Activated T-cell treated with anti-CD3 and anti-CD28 coated beads, Interleukin-2, amount 50 U/mL, for 24 hours (primary cell): Measurements from ENCODE around the gene MYRF.

ENCODE experiments used
- DNase-seq: peaks from one replicate; pipeline ENCODE4 v3.0.0-alpha.2; 2020
- H3K27ac Mint-ChIP-seq: 2 replicates; pipeline ENCODE4 v1.8.0; 2020; ENCODE audit warnings: mild to moderate bottlenecking, mixed read lengths
- H3K27me3 Mint-ChIP-seq: 2 replicates; pipeline ENCODE4 v1.8.0; 2020; ENCODE audit warnings: mixed read lengths
- H3K36me3 Mint-ChIP-seq: 2 replicates; pipeline ENCODE4 v1.8.0; 2020; ENCODE audit warnings: low read depth, mixed read lengths
- H3K4me1 Mint-ChIP-seq: 2 replicates; pipeline ENCODE4 v1.8.0; 2020; ENCODE audit warnings: low read depth, mixed read lengths
- H3K4me3 Mint-ChIP-seq: 2 replicates; pipeline ENCODE4 v1.8.0; 2020; ENCODE audit warnings: mild to moderate bottlenecking, moderate library complexity, mixed read lengths
- H3K9me3 Mint-ChIP-seq: 2 replicates; pipeline ENCODE4 v1.8.0; 2020; ENCODE audit warnings: mixed read lengths

MYRF gene

DNA sequence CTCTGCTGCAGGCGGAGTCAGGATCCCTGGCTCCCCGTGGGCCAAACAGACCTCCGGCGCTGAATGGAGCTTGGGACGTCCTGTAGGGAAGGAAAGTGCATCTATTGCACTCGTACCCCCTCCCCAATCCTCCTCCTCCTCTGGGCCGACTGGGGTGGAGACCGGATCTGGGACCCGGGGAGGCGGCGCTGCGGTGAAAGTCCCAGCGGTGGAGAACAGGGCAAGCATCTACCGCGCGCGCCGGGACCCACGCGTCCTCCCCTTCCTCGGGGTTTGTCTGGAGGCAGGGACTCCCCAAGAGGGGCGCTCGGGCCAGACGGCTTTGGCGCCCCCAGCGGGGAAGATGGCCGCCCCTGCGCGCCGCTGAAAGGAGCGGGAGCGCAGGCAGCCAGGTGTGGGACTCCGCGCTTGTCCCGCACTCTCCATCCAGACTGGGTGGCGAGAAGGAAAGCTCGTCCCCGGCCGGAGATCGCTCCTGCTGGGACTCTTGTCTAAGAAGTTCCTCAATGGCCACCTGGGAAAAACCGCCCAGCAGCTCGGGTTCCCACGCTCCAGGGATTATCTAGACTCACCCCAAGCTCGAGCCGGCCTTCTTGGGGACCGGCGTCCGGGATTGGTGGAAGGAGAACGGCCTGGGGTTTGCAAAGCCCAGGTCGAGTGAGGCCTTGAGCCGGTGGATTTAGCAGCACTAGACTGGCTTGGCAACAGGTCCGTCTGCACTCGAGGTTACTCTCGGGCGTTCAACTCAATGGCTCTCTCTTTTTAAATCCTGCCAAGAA is 76.4 kb downstream of the MYRF start:
- H3K4me1 Mint-ChIP-seq: peaks cover 27% of the 10 kb centered on the region
- peaks cover 1% of the 10 kb centered on the region for H3K36me3 Mint-ChIP-seq
- peaks cover 53% of the 10 kb centered on the region for H3K27me3 Mint-ChIP-seq
- H3K27ac Mint-ChIP-seq: peak overlapping the region; percentile 18
- H3K4me3 Mint-ChIP-seq: peak overlapping the region; percentile 84
- DNase-seq: peak; percentile 62
- H3K9me3 Mint-ChIP-seq: no peaks in the 10 kb centered on the region

DNA sequence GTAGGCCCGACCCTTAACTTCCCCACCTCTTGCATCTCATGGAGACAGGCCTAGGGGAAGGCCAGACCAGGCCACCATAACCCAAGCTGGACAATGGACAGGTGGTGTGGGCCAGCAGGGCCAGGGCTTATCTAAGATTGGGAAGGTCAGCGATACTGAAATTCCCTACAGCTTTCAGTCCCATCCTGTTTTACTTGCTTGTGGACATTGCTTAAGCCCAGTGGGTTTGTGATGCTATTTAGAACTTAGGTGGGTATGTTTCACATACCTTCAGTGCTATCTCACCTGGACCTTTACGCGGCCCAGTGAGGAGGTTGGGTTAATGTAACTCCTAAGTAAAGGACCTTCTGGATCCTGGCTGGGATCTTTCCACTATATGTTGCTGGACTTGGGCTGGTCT is 77.4 kb downstream of the MYRF start:
- Mint-ChIP-seq H3K36me3 (peaks cover 1% of the 10 kb centered on the region), H3K27me3 (peaks cover 53% of the 10 kb centered on the region), H3K4me1 (peaks cover 35% of the 10 kb centered on the region), H3K27ac (no peak overlapping the region), H3K4me3 (peak overlapping the region; percentile 84), H3K9me3 (no peaks in the 10 kb centered on the region)
- no peak for DNase-seq

DNA sequence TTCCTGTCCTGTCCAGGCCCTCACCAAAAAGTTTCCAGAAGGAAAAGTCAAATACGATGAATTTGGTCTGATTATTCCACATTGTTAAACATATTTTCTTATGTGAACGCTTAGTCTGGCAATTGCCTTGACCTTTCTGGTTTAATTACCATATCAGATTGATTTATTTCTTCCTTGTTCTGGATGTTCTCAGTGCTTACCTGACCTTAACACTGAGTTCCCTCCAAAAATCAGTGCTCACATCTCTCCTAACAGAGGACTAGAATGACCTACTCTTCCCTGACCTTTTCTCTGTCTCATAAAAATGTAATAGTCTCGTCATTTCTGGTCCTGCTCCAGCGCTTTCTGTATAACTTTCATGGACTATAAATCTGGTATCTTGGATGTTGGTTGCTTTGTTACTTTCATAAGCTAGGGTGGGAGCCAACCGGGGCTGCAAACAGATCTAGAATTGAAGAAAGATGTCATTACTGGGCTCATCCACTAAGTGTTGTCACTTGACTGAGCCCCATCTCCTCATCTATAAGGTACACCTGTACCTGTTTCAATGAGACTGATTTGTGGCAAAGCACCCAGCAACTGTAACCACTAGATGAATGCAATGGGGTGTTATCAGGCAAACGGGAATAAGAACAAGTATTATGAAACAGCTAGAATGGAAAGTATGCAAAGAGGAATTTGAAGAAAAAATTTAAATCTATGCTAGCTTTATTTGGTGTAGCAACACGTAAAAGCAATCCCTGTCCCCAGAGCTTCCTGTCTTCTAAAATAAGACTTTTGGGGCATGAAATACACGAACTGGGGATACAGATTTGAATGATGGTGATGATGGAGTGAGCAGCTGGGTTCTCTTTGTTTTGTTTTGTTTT is 78.0 kb downstream of the MYRF start:
- no peak overlapping the region for H3K27ac Mint-ChIP-seq
- no peaks in the 10 kb centered on the region for H3K9me3 Mint-ChIP-seq
- DNase-seq: no peak
- peaks cover 1% of the 10 kb centered on the region for H3K36me3 Mint-ChIP-seq
- H3K27me3 Mint-ChIP-seq: peaks cover 53% of the 10 kb centered on the region
- H3K4me1 Mint-ChIP-seq: peaks cover 38% of the 10 kb centered on the region
- H3K4me3 Mint-ChIP-seq: no peak overlapping the region

DNA sequence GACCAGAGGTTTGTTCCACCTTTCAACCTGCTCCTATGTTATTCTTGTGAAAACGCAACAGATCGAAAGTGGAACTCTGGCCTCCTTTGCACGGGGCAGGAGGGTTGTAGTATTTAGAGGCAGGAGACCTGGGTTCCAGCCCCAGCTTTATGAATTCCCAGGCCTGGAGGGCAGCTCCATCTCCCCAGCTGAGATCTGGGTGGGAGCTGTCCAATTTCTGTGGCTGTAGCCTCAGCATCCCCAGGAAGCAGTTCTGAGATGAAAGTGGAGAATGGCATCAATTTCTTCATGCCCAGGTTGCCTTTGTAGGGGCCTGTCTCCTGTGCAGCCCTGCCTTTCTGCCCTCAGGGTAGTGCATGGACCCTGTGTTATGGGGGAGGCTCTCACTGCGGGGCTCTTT is 79.8 kb downstream of the MYRF start:
- Mint-ChIP-seq H3K36me3 (peaks cover 1% of the 10 kb centered on the region), H3K27me3 (peaks cover 40% of the 10 kb centered on the region), H3K27ac (no peak overlapping the region), H3K4me1 (peaks cover 37% of the 10 kb centered on the region), H3K9me3 (no peaks in the 10 kb centered on the region), H3K4me3 (no peak overlapping the region)
- no peak for DNase-seq

DNA sequence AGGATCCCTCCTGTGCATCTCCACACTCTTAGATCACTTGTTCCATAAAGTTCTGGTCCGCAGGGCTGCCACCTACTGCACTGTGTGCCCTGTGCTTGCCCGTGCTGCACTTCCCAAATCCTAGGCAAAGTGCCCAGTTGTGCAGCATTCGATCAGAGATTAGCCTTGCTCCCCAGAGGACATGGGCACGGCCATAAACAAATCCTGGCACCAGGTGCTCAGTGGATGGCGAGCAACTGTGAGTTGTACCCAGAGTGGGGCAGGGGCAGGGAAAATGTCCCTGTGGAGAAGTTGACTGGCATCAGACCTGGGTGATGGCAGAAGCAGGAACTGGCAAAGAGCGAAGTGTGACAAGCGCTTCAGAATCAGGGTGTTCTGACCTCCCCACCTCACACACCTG is 80.3 kb downstream of the MYRF start:
- H3K4me3 Mint-ChIP-seq: no peak overlapping the region
- peaks cover 36% of the 10 kb centered on the region for H3K4me1 Mint-ChIP-seq
- DNase-seq: no peak
- H3K36me3 Mint-ChIP-seq: peaks cover 1% of the 10 kb centered on the region
- H3K27ac Mint-ChIP-seq: no peak overlapping the region
- H3K9me3 Mint-ChIP-seq: no peaks in the 10 kb centered on the region
- H3K27me3 Mint-ChIP-seq: peaks cover 38% of the 10 kb centered on the region

DNA sequence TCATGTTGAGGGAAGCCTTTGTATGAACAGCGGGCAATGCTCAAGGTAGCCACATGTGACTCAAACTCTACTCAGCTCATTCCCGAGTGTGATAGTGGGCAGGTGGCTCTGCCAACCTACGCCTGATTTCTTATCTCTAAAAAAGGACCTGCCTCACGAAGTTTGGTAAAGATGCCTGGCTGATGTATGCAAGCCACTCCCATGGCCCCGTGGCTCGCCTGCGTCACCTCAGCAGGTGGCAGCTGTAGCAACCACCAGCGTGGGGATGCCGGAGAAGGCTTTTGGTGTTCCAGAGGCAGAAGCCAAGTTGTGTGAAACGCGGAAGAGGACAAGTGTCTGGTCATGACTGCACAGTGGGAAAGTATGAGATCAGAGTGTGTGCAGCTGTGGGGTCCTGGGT is 81.0 kb downstream of the MYRF start:
- peaks cover 31% of the 10 kb centered on the region for H3K27me3 Mint-ChIP-seq
- peaks cover 1% of the 10 kb centered on the region for H3K36me3 Mint-ChIP-seq
- peaks cover 28% of the 10 kb centered on the region for H3K4me1 Mint-ChIP-seq
- no peak for DNase-seq
- no peak overlapping the region for H3K4me3 Mint-ChIP-seq
- H3K27ac Mint-ChIP-seq: peak overlapping the region; percentile 85
- no peaks in the 10 kb centered on the region for H3K9me3 Mint-ChIP-seq

DNA sequence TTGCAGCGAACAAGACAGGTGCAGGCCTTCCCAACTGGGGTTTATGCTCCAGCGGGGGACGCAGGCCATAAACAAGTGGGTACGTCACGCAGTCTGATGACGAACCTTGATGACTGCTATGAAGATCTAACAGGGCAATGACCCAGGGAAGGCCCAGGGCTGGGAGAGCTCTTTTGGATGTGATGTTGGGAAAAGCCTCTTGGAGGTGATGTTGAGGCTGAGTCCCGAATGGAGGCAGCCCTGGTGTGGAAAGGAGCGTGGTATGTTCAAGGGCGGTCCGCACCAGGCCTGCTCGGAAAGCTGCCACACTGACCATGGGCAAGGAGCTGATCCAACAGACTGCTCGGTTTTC is 81.5 kb downstream of the MYRF start:
- Mint-ChIP-seq H3K4me3 (no peak overlapping the region), H3K27ac (peak overlapping the region; percentile 85), H3K9me3 (no peaks in the 10 kb centered on the region), H3K36me3 (no peaks in the 10 kb centered on the region), H3K4me1 (peaks cover 26% of the 10 kb centered on the region), H3K27me3 (peaks cover 28% of the 10 kb centered on the region)
- no peak for DNase-seq

DNA sequence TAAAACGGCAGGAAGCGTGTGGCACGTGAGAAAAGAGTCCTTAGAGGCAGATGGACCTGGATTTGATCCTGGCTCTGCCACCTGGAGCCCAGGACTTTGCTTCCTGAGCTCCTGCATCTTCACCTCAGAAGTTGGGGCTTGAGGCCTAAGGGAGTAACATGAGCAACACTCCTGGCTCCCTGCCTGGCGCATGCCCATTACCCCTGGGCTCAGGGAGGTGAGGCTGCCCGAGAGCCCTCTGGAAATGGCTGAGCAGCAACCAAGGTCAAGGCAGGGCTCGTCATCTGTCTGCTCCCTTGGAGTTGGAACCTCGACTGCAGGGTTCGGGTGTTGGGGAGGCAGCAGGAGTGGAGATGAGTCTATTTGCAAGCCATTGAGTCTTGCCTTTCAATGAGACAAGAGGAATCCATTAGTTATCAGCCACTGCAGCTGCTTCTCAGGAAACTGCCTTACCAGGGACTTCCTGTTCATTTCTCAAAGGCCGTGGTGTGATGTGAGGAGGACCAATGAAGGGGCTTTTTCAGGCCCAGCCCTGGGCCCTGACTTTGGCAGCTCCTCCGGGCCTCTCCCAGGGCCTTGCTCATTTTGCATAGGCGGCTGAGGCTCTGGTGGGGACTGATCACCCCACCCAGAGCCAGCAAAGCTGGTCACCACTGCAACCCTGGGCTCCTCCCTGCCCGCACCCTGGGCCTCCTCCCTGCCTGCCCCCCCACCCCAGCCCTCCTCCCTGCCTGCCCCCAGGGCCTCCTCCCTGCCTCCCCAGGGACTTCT is 82.0 kb downstream of the MYRF start:
- DNase-seq: peak; percentile 59
- no peaks in the 10 kb centered on the region for H3K9me3 Mint-ChIP-seq
- H3K36me3 Mint-ChIP-seq: no peaks in the 10 kb centered on the region
- peaks cover 22% of the 10 kb centered on the region for H3K4me1 Mint-ChIP-seq
- peak overlapping the region; percentile 85 for H3K27ac Mint-ChIP-seq
- H3K4me3 Mint-ChIP-seq: no peak overlapping the region
- H3K27me3 Mint-ChIP-seq: peaks cover 22% of the 10 kb centered on the region

DNA sequence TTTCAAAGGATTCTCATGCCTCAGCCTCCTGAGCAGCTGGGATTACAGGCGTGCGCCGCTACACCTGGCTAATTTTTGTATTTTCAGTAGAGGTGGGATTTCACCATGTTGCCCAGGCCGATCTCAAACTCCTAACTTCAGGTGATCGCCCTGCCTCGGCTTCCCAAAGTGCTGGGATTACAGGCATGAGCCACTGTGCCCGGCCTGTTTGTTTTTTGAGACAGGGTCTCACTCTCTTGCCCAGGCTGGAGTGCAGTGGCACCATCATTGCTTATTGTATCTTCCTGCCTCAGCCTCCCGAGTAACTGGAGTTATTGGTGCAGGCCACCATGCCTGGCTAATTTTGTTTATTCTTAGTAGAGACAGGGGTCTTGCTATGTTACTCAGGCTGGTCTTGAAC is 83.8 kb downstream of the MYRF start:
- no peaks in the 10 kb centered on the region for H3K9me3 Mint-ChIP-seq
- no peak for DNase-seq
- no peak overlapping the region for H3K27ac Mint-ChIP-seq
- no peak overlapping the region for H3K4me3 Mint-ChIP-seq
- H3K36me3 Mint-ChIP-seq: peaks cover 8% of the 10 kb centered on the region
- peaks cover 20% of the 10 kb centered on the region for H3K4me1 Mint-ChIP-seq
- H3K27me3 Mint-ChIP-seq: peaks cover 5% of the 10 kb centered on the region

DNA sequence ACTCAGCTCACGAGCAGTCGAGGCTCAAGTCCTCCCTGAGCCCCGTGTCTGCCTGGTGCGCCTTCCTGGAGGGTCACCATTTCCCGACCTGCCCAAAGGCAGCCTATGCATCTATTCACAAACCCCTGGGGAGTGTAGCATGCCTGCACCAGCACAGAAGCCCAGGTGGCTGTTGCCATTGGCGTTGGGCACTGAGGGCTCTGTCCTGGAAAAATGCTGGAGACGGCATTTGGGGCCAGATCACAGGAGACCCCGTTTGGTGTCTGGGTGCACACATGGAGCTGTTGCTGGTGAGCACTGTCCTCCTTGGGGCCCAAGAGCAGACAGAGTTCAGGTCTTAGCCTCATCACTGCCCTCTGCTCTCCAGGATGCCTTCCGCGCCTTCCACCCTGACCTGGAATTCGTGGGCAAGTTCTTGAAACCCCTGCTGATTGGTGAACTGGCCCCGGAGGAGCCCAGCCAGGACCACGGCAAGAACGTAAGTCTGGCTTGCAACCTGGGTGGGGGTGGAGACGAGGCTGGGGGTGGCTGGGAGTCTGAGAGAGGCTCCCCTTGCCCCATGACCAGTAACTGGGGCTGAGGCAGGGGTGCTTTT is 85.1 kb downstream of the MYRF start:
- Mint-ChIP-seq H3K4me3 (no peak overlapping the region), H3K9me3 (no peaks in the 10 kb centered on the region), H3K27me3 (no peaks in the 10 kb centered on the region), H3K36me3 (peaks cover 11% of the 10 kb centered on the region), H3K27ac (no peak overlapping the region), H3K4me1 (peaks cover 20% of the 10 kb centered on the region)
- no peak for DNase-seq
